Subcutaneous adipose tissue (tissue), 4 donors: Measurements from ENCODE around the gene LSM12. TPM values are rescaled to one million over a fixed set of nuclear protein-coding genes. Genes with fewer than 3 reads are reported as not detected.

Experiments
- CTCF ChIP-seq: fragments of 450-650 bp; IDR thresholded peaks from one replicate; pipeline ENCODE4 v1.5.1; 2016; ENCODE audit warnings: low read depth, mild to moderate bottlenecking, control low read depth, antibody characterized with exemption, moderate library complexity
- total RNA-seq, 4 donors: library from RNA; depleted of rRNA; stranded (reverse); fragments of >200 nt; gene quantifications; one replicate each; pipeline ENCODE4 v1.1.0, GENCODE V29; 2016

The LSM12 gene
- total RNA-seq, 4 donors from 2014 or later: 26.2 to 57.2 (median 29.1) TPM

- no peak for TF ChIP-seq CTCF
Measured at GRCh38 chr17:44102849-44103622, 36.6 kb upstream of the LSM12 start.

GRCh38 chr17:44097110-44097958, 30.9 kb upstream of the LSM12 start:
- no peak for TF ChIP-seq CTCF

GRCh38 chr17:44095647-44096496, 29.4 kb upstream of the LSM12 start:
- TF ChIP-seq CTCF: no peak

GRCh38 chr17:44095388-44095646, 28.8 kb upstream of the LSM12 start:
- no peak for TF ChIP-seq CTCF

GRCh38 chr17:44094701-44095387, 28.4 kb upstream of the LSM12 start:
- TF ChIP-seq CTCF: no peak

GRCh38 chr17:44093231-44093900, 26.9 kb upstream of the LSM12 start:
- TF ChIP-seq CTCF: no peak
